ENCODE data around the gene EGFLAM.
"Not testable (repeated sequence)": the region's sequence is repeated elsewhere in the genome, so short reads cannot be mapped to it uniquely, and the experiment has no call there.

EGFLAM gene

GRCh38 chr5:38331831-38332230 is 73.5 kb downstream of the EGFLAM start:
- DNase-seq = no peak

GRCh38 chr5:38333181-38333580 is 74.8 kb downstream of the EGFLAM start:
- DNase-seq = not testable (repeated sequence)

- DNase-seq = no peak
Measured at GRCh38 chr5:38338455-38338854, 80.1 kb downstream of the EGFLAM start.

GRCh38 chr5:38339446-38339845 is 81.1 kb downstream of the EGFLAM start:
- DNase-seq = no peak

- DNase-seq = no peak
Measured at GRCh38 chr5:38341056-38341455, 82.7 kb downstream of the EGFLAM start.

GRCh38 chr5:38341641-38342040 is 83.3 kb downstream of the EGFLAM start:
- no peak for DNase-seq

- no peak for DNase-seq
Measured at GRCh38 chr5:38342261-38342660, 83.9 kb downstream of the EGFLAM start.

GRCh38 chr5:38344891-38345290 is 86.5 kb downstream of the EGFLAM start:
- DNase-seq = no peak

GRCh38 chr5:38346593-38346992 is 88.2 kb downstream of the EGFLAM start:
- no peak for DNase-seq

GRCh38 chr5:38347040-38347763 is 88.8 kb downstream of the EGFLAM start:
- no peak for DNase-seq

- no peak for DNase-seq
Measured at GRCh38 chr5:38347896-38348295, 89.5 kb downstream of the EGFLAM start.

GRCh38 chr5:38360323-38361061 is 102.1 kb downstream of the EGFLAM start:
- DNase-seq = no peak

GRCh38 chr5:38362713-38363112 is 104.4 kb downstream of the EGFLAM start:
- no peak for DNase-seq

GRCh38 chr5:38364825-38365224 is 106.5 kb downstream of the EGFLAM start:
- DNase-seq = no peak

- no peak for DNase-seq
Measured at GRCh38 chr5:38367410-38367809, 109.1 kb downstream of the EGFLAM start.

- DNase-seq = no peak
Measured at GRCh38 chr5:38367966-38368365, 109.6 kb downstream of the EGFLAM start.

- DNase-seq = no peak
Measured at GRCh38 chr5:38369692-38370091, 111.3 kb downstream of the EGFLAM start.

GRCh38 chr5:38370358-38371100 is 112.2 kb downstream of the EGFLAM start:
- no peak for DNase-seq

- no peak for DNase-seq
Measured at GRCh38 chr5:38371596-38371995, 113.2 kb downstream of the EGFLAM start.

- DNase-seq = no peak
Measured at GRCh38 chr5:38373743-38374142, 115.4 kb downstream of the EGFLAM start.

GRCh38 chr5:38375423-38375822 is 117.1 kb downstream of the EGFLAM start:
- DNase-seq = no peak

- DNase-seq = no peak
Measured at GRCh38 chr5:38376404-38376803, 118.0 kb downstream of the EGFLAM start.

GRCh38 chr5:38378579-38378978 is 120.2 kb downstream of the EGFLAM start:
- DNase-seq = no peak

All from activated effector memory CD4-positive, alpha-beta T cell treated with anti-CD3 and anti-CD28 coated beads, Interleukin-2, amount 50 U/mL, for 16 hours (primary cell).